Measurements from ENCODE around the gene NPPC. TPM values are rescaled to one million over a fixed set of nuclear protein-coding genes. Genes with fewer than 3 reads are reported as not detected.

The NPPC gene
- total RNA-seq, 2 donors from 2014 or later = not detected

DNA sequence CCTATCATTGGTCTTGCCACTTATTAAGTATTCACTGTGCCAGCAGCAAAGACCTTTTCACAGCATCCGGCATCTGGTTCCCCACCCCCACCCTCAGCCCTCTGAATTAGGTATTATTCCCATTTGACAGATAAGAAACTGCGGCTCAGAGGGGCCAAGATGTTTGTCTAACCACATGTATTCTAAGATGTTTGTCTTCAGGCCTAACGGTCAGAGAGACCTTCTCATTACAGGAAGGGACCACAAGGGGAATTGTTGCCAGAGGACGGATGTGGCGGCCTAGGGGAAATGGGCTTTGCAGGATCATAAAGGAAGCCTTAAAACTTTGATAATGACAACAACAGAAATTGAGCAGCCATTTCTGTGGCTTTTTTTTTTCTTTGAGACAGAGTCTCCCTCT, 16.6 kb downstream of the NPPC start:
- Histone ChIP-seq H3K4me3 (no peak overlapping the region), H3K36me3 (no peaks in the 10 kb centered on the region), H3K27me3 (replicated peaks; ENCODE audit: insufficient read depth) (no peaks in the 10 kb centered on the region), H3K27ac (no peak overlapping the region), H3K4me1 (ENCODE audit: control insufficient read depth in 1 of 2, low read depth in 2 of 2) (no peaks in the 10 kb centered on the region), H3K9me3 (no peaks in the 10 kb centered on the region)
- TF ChIP-seq, protein P1, sequence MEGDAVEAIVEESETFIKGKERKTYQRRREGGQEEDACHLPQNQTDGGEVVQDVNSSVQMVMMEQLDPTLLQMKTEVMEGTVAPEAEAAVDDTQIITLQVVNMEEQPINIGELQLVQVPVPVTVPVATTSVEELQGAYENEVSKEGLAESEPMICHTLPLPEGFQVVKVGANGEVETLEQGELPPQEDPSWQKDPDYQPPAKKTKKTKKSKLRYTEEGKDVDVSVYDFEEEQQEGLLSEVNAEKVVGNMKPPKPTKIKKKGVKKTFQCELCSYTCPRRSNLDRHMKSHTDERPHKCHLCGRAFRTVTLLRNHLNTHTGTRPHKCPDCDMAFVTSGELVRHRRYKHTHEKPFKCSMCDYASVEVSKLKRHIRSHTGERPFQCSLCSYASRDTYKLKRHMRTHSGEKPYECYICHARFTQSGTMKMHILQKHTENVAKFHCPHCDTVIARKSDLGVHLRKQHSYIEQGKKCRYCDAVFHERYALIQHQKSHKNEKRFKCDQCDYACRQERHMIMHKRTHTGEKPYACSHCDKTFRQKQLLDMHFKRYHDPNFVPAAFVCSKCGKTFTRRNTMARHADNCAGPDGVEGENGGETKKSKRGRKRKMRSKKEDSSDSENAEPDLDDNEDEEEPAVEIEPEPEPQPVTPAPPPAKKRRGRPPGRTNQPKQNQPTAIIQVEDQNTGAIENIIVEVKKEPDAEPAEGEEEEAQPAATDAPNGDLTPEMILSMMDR (IDR thresholded peaks at IDR 0.05) = no peak
- no peak for ATAC-seq (ENCODE audit: insufficient number of reproducible peaks, low FRiP score, low read depth)
- no peak for DNase-seq (ENCODE audit: low spot score)

DNA sequence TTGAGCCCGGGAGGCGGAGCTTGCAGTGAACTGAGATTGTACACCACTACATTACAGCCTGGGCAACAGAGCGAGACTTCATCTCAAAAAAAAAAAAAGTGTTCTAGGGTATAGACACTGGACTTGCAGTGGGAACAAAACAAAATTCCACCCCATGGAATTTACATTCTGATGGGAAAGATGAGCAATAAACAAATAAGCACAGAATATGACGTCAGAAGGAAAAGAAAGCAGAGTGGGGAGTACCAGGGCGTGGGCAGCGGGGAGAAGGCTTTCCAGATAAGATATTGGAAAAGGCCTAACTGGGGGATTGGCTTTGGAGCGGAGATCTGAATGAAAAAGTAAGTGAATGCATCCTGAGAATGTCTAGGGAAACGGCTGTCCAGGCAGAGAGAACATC, 17.6 kb downstream of the NPPC start:
- H3K27me3 ChIP-seq (replicated peaks; ENCODE audit: insufficient read depth) = no peaks in the 10 kb centered on the region
- no peak overlapping the region for H3K4me3 ChIP-seq
- H3K9me3 ChIP-seq = no peaks in the 10 kb centered on the region
- DNase-seq (ENCODE audit: low spot score) = no peak
- H3K27ac ChIP-seq = no peak overlapping the region
- TF ChIP-seq, protein P1 (IDR thresholded peaks at IDR 0.05) = no peak
- no peak for ATAC-seq (ENCODE audit: insufficient number of reproducible peaks, low FRiP score, low read depth)
- no peaks in the 10 kb centered on the region for H3K4me1 ChIP-seq (ENCODE audit: control insufficient read depth in 1 of 2, low read depth in 2 of 2)
- no peaks in the 10 kb centered on the region for H3K36me3 ChIP-seq

DNA sequence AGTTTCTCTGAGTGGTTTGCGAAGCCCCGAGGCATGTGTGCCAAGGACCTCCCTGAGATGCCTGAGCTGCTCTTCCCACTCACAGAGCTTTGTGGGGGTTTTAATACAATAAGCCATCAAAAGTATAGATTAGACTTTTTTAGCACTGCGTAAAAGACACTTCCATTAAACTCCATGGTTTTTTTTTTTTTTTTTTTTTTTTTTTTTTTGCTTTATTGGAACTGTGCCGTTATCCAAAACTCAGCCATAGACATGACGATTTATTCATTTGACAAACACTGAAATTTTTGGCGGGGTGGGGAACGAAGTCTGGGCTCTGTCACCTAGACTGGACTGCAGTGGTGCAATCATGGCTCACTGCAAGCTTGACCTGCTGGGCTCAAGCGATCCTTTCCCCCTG, 18.4 kb downstream of the NPPC start:
- Histone ChIP-seq H3K4me3 (no peak overlapping the region), H3K27me3 (replicated peaks; ENCODE audit: insufficient read depth) (no peaks in the 10 kb centered on the region), H3K36me3 (no peaks in the 10 kb centered on the region), H3K9me3 (no peaks in the 10 kb centered on the region), H3K27ac (no peak overlapping the region), H3K4me1 (ENCODE audit: control insufficient read depth in 1 of 2, low read depth in 2 of 2) (no peaks in the 10 kb centered on the region)
- DNase-seq (ENCODE audit: low spot score) = no peak
- TF ChIP-seq, protein P1 (IDR thresholded peaks at IDR 0.05) = no peak
- ATAC-seq (ENCODE audit: insufficient number of reproducible peaks, low FRiP score, low read depth) = no peak

DNA sequence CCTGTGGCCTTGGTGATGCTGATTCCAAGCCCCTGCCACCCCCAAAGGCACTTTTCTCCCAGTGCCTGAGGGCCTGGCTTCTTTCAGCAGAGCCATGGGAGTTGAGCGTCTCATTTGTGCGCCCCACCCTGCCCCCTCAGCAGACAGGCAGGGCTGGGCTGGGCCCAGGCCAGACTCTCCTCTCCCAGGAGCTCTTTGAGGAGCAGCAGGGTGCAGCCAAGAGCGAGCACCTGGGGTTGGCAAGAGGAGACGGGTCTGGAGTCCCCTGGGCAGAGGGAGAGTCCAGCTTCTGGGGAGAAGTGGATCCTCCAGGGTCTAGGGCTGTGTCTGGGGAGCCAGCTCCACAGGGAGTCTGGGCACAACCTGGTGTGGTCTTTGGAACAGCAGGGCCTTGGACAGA, 21.2 kb downstream of the NPPC start:
- DNase-seq (ENCODE audit: low spot score) = no peak
- Histone ChIP-seq H3K4me3 (no peak overlapping the region), H3K36me3 (no peaks in the 10 kb centered on the region), H3K27ac (no peak overlapping the region), H3K9me3 (no peaks in the 10 kb centered on the region), H3K4me1 (ENCODE audit: control insufficient read depth in 1 of 2, low read depth in 2 of 2) (no peaks in the 10 kb centered on the region), H3K27me3 (replicated peaks; ENCODE audit: insufficient read depth) (no peaks in the 10 kb centered on the region)
- no peak for ATAC-seq (ENCODE audit: insufficient number of reproducible peaks, low FRiP score, low read depth)
- TF ChIP-seq, protein P1 (IDR thresholded peaks at IDR 0.05) = no peak

DNA sequence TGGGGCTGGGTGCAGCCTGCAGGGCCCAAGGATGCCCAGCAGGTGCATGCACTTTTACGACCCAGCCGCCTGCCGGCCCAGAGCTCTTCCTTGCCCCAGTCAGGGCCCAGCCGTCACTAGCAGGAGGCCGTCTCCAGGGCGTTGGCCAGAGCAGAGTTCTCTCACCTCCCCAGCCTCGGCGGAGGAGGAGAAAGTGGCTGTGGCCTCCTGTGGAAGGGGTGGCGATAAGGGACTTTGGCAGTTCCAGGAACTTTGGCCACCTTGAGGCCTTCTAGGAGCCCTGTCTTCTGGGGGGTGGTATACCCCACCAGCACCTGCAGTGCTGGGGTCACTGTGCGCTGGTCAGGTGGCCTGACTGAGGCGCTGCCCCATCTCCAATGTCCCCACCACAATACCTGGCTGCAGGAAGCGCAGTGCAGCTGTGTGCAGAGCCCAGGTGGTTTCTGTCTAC, 22.0 kb downstream of the NPPC start:
- Histone ChIP-seq H3K4me1 (ENCODE audit: control insufficient read depth in 1 of 2, low read depth in 2 of 2) (no peaks in the 10 kb centered on the region), H3K27ac (no peak overlapping the region), H3K27me3 (replicated peaks; ENCODE audit: insufficient read depth) (no peaks in the 10 kb centered on the region), H3K9me3 (no peaks in the 10 kb centered on the region), H3K36me3 (no peaks in the 10 kb centered on the region), H3K4me3 (no peak overlapping the region)
- TF ChIP-seq, protein P1 (IDR thresholded peaks at IDR 0.05) = no peak
- no peak for ATAC-seq (ENCODE audit: insufficient number of reproducible peaks, low FRiP score, low read depth)
- DNase-seq (ENCODE audit: low spot score) = no peak

Measured in thoracic aorta (tissue), 2 donors.